Measurements from ENCODE around the gene APPL1.

The APPL1 gene, protein sequence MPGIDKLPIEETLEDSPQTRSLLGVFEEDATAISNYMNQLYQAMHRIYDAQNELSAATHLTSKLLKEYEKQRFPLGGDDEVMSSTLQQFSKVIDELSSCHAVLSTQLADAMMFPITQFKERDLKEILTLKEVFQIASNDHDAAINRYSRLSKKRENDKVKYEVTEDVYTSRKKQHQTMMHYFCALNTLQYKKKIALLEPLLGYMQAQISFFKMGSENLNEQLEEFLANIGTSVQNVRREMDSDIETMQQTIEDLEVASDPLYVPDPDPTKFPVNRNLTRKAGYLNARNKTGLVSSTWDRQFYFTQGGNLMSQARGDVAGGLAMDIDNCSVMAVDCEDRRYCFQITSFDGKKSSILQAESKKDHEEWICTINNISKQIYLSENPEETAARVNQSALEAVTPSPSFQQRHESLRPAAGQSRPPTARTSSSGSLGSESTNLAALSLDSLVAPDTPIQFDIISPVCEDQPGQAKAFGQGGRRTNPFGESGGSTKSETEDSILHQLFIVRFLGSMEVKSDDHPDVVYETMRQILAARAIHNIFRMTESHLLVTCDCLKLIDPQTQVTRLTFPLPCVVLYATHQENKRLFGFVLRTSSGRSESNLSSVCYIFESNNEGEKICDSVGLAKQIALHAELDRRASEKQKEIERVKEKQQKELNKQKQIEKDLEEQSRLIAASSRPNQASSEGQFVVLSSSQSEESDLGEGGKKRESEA

DNA sequence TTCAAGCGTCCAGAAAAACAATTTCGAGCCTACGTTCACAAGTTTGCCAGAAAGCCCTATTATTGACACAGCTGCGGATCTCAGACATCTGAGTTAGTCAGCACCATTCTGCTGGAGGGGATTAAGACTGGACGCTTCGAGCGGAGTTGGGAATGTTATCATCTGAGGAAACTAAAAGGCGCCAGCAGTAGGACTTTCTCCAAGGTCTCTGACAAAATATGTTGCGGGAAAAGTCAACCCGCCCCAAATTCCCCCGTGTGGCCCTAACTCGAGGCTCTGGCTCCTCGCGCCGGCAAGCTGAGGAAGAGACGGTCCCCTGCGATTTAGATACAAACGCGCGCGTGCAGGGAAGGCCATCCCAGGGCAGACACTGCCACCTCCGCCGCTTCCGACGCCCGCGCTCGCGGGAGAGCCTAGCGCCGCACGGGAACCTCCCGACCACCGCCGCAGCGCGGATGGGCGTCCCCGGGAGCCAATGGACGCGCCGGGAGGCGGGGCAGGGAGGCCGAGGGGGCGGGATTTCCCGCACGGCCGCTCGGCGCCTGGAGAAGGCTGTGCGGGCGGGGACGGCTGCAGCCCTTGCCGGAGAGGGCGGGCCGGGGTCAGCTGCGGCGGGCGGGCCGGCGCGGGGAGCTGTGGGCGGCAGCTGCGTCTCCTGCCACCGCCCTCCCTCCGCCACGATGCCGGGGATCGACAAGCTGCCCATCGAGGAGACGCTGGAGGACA, at the start of gene APPL1:
Gene APPL1 (plus strand): TSS at position 526 of the 726 bp plus-strand sequence. CDS start 155 bp downstream, at position 681.
- H3K4me1 Mint-ChIP-seq: peaks cover 17 to 38% of the 10 kb centered on the region in 2 donors
- no peaks in the 10 kb centered on the region for H3K27me3 Mint-ChIP-seq

DNA sequence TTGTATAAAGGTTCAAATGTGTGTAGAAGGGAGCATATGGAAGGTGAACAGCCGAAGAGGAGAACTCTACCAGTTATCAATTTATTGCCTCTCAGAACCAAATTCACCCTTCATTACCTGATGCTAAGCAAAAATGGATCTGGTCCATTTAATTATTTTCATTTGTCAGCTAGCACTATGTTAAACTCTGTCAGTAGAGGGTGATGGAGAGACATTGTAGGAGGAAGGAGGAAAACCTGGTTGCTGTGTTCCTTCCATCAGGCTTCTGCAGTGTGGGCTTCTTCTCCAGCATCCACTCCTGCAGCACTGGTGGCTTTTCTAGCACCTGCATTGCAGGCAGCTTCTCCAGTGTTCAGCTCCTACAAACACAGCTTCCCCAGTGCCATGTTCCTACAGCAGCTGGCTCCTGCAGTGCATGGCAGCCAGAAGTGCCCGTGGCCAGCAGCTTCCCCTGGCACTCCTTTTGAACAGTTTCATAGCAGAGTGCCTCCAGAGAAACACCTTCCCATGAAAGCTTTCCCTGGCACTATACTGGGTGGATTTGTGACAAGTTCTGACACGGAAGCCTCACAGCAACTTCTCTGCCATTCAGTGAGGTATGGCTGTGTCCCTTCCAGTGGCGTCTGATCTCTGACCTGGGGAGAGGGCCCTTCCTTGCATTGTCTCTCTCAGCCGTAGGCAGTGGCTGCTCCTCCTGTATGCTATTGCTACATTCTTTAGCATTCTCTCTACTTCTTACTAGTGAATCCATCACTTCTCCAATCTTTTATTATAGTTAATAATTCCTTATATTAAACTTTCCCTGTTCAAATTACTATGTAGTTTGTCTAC, 47.7 kb upstream of the APPL1 start:
- Mint-ChIP-seq H3K36me3 (no peaks in the 10 kb centered on the region), H3K27ac (no peak overlapping the region), H3K9me3 (no peaks in the 10 kb centered on the region), H3K4me3 (no peak overlapping the region), H3K4me1 (peaks cover 1 to 7% of the 10 kb centered on the region in 2 donors), H3K27me3 (no peaks in the 10 kb centered on the region)
- DNase-seq: no peak
- peak in 1 of 2 donors; percentile 42 for ATAC-seq (replicated peaks)

More for the DNA sequence above, at the start of gene APPL1:
- peak; percentile 92 for DNase-seq
- peak within 1 kb of the TSS; percentile 92 to 94 for H3K4me3 Mint-ChIP-seq
- peak; percentile 93 to 94 for ATAC-seq (replicated peaks)
- H3K9me3 Mint-ChIP-seq: no peaks in the 10 kb centered on the region
- peaks cover 2 to 3% of the 10 kb centered on the region in 2 donors for H3K36me3 Mint-ChIP-seq
- peak within 1 kb of the TSS; percentile 85 for H3K27ac Mint-ChIP-seq

DNA sequence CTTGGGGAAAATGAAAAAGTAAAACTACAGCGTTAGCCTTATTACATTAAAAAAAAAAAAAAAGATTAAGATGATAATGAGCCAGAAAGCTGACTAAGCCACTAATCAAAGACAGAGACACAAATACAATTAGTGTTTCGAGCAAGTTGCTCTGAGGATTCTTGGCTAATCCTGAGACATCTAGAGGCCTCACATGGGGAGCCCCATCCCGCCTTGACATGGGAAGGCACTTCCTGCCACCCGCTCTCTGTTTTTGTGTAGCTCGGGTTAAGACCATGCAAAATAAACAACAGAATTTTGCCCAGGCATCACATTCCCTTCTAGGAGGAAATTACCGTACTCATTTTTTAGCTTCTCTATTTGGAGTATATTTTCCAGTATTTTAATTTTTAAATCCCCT, 43.0 kb upstream of the APPL1 start:
- Mint-ChIP-seq H3K27me3 (no peaks in the 10 kb centered on the region), H3K27ac (no peak overlapping the region), H3K36me3 (no peaks in the 10 kb centered on the region), H3K4me1 (no peaks in the 10 kb centered on the region), H3K4me3 (no peak overlapping the region), H3K9me3 (no peaks in the 10 kb centered on the region)
- ATAC-seq (replicated peaks): no peak
- DNase-seq: no peak

DNA sequence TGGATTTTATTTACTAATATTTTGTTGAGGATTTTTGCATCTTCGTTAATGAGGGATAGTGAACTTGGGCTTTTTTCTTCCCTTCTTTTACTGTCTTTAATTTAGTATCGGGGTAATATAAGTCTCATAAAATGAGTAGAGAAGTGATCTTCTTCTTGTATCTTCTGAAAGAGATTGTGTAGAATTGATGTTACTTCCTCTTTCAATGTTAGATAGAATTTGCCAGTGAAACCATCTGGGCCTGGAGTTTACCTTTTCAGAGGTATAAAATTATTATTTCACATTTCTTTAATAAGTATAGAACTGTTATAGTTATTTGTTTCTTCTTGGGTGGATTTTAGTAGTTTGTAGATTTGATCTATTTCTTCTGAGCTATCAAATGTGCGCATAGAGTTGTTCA, 35.5 kb upstream of the APPL1 start:
- Mint-ChIP-seq H3K4me1 (peaks cover 1 to 9% of the 10 kb centered on the region in 2 donors), H3K4me3 (no peak overlapping the region), H3K27me3 (no peaks in the 10 kb centered on the region), H3K9me3 (no peaks in the 10 kb centered on the region), H3K27ac (no peak overlapping the region), H3K36me3 (no peaks in the 10 kb centered on the region)
- ATAC-seq (replicated peaks): peak; percentile 36 to 56
- DNase-seq: no peak

DNA sequence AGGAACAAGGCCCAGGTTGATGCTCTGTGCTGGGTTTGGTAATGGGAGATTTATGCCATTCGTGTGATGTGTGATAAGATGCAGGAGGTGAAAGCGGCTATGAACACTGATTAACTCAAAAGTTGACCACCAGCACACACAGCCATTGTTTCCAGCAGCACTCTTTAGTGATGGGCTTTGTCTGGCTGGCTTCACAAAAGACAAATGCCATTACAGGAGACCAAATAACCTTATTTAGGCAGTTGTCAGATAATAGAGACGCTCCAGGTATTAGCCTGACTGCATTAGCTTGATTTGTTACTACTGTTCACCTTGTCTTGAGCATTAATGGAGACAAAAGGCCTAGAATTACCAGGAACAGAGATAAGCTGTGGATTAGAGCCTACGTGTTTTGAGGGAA, 32.9 kb upstream of the APPL1 start:
- H3K4me1 Mint-ChIP-seq: peaks cover 1 to 9% of the 10 kb centered on the region in 2 donors
- no peak overlapping the region for H3K27ac Mint-ChIP-seq
- ATAC-seq (replicated peaks): no peak
- no peaks in the 10 kb centered on the region for H3K36me3 Mint-ChIP-seq
- H3K9me3 Mint-ChIP-seq: no peaks in the 10 kb centered on the region
- no peak for DNase-seq
- no peaks in the 10 kb centered on the region for H3K27me3 Mint-ChIP-seq
- H3K4me3 Mint-ChIP-seq: no peak overlapping the region

DNA sequence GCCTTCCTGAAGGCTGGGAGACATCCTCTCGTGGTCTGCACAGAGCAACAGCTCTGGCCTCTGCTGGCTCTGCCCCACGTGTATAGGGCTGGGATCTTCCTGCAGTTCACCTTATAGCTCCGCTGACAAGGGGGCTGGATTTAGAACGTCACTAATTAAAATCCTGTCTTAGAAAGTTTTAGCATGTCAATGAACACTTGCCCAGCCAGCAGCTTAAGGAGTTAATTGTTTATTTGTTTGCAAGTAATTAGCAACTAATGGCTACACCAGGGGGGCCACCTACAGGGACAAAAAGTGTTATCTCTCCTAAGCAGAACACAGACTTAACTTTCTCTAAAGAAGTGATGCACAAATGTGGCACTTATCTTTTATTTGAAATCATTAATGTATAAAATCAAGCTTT, 27.6 kb upstream of the APPL1 start, which contains the start of gene HESX1:
Gene HESX1 (minus strand): TSS at position 84 of the 403 bp plus-strand sequence. CDS start 60 bp downstream, at position 24.
- H3K9me3 Mint-ChIP-seq: no peaks in the 10 kb centered on the region
- H3K4me1 Mint-ChIP-seq: no peaks in the 10 kb centered on the region
- ATAC-seq (replicated peaks) (no peak), DNase-seq (no peak)
- H3K27ac Mint-ChIP-seq: no peak within 1 kb of the TSS
- no peaks in the 10 kb centered on the region for H3K27me3 Mint-ChIP-seq
- H3K4me3 Mint-ChIP-seq: no peak within 1 kb of the TSS
- no peaks in the 10 kb centered on the region for H3K36me3 Mint-ChIP-seq

DNA sequence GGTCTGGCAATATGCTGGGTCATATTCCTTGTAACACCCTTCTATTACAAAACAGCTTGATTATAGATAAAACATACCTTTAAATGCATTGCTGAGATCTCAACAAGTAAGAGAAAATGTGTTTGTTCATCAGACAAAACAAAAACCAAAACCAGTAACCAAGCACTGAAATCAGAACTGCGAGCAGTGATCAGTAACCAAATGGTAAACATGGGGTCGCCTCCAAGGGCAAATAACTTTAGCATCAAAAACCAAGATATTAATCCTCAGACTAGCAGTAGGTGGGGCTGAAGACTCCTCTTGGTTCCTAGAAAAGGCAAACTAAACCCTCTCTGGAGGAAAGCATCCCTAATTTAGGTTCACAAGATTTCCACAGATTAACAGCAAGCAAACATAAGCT, 21.1 kb upstream of the APPL1 start:
- H3K36me3 Mint-ChIP-seq: no peaks in the 10 kb centered on the region
- no peaks in the 10 kb centered on the region for H3K9me3 Mint-ChIP-seq
- H3K4me1 Mint-ChIP-seq: no peaks in the 10 kb centered on the region
- no peaks in the 10 kb centered on the region for H3K27me3 Mint-ChIP-seq
- no peak overlapping the region for H3K4me3 Mint-ChIP-seq
- ATAC-seq (replicated peaks) (no peak), DNase-seq (no peak)
- no peak overlapping the region for H3K27ac Mint-ChIP-seq

DNA sequence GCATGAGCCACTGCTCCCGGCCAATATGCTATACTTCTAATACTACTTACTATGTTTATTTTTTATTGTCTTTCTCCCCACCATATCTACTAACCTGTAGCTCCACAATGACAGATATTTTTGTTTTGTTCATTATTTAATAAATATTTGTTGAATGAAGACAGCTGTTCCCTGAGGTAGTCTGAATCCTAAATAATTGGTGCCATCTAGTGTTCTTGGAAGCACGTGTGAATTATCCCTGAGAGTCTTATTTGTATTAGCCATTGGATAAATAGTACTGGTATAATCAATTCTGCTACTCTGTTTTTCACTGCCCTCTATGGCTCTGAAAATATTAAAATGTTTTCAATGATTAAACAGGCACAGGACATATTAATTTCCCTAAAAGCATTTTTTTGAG, 5.6 kb upstream of the APPL1 start:
- Mint-ChIP-seq H3K27me3 (no peaks in the 10 kb centered on the region), H3K4me3 (no peak overlapping the region), H3K27ac (no peak overlapping the region), H3K4me1 (peaks cover 6 to 17% of the 10 kb centered on the region in 2 donors), H3K36me3 (no peaks in the 10 kb centered on the region), H3K9me3 (no peaks in the 10 kb centered on the region)
- no peak for ATAC-seq (replicated peaks)
- no peak for DNase-seq

DNA sequence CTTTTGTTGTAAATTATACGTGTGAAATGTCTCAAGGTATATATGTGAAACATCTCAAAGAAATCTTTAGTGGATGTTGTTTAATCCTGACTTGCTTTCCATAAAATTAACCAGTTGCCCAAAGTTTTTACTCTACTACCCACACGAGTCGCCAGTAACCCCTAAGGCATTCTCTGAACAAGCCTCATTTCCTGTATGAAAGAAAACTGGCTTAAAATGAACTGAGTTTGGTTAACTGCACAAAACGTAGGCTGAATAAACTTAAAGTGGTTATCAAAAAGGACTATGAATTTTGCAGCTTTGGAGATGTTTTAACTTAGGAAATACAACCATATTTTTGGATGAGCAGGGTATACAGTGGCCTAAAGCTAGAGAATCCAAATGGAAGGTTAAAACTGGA, 2.7 kb upstream of the APPL1 start:
- Mint-ChIP-seq H3K27me3 (no peaks in the 10 kb centered on the region), H3K27ac (no peak overlapping the region), H3K4me1 (peaks cover 17 to 33% of the 10 kb centered on the region in 2 donors), H3K9me3 (no peaks in the 10 kb centered on the region), H3K36me3 (no peaks in the 10 kb centered on the region), H3K4me3 (no peak overlapping the region)
- DNase-seq: no peak
- no peak for ATAC-seq (replicated peaks)

DNA sequence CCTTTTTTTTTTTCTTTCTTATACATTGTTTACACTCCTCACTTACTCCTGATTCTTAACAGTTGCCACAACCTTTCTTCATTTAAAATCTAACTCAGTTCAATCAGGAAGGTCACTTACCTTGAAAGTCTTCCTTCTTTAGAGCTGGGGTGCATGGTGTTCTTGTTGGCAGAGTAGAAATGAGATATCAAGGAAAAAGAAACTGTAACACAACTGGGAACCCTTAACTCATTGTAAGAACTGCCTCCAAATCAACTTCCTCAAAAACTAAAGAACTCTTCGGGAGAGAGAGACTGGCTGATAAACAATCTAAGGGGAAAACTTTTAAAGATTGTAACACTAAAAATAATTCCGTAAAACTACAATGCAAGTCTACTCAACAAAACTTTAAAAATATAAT, 1.4 kb upstream of the APPL1 start:
- Mint-ChIP-seq H3K27me3 (no peaks in the 10 kb centered on the region), H3K4me3 (peak overlapping the region in 1 of 2 donors; percentile 1), H3K9me3 (no peaks in the 10 kb centered on the region), H3K27ac (peak overlapping the region; percentile 62), H3K4me1 (peaks cover 17 to 34% of the 10 kb centered on the region in 2 donors), H3K36me3 (no peaks in the 10 kb centered on the region)
- ATAC-seq (replicated peaks) (no peak), DNase-seq (no peak)

DNA sequence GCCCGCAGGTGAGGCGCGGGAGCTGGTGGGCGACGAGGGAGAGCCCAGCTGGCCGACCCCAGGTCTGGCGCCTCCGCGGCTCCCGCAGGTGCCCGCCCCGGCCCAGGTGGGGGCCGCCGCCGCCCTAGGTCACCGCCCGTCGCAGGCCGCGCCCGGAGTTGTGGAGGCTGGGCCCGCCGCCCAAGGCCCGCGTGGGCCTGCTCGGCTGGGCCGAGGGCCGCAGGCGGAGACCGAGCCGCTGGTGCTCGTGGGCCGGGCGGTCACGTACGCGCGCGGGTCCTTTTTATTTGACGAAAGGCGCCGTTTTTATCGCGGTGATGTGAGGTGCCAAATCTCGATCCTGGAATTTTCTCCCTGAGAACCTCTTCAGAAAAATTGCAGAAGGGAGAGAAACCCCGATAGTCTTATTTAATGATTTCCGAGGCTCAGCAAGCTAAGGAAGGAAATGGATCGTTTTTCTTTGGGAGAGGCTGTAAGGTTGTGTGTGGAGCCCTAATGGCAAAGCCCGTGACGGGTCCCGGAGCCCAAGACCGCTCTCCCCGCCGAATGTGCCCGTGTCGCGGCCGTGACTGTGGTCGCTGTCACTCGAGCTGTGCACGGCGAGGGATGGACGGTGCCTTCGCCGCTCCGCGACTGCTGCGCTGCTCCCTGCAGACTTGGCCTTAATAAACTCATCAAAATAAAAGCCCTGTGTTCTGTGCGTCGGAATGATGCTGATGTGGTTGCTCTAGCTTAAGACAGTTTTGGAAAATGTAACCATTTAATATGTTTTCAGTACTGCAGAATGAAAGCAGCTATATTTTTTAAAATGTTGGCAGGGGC, 612 bp downstream of the APPL1 start:
- peaks cover 3 to 5% of the 10 kb centered on the region in 2 donors for H3K36me3 Mint-ChIP-seq
- ATAC-seq (replicated peaks): peak; percentile 60 to 61
- peaks cover 17 to 42% of the 10 kb centered on the region in 2 donors for H3K4me1 Mint-ChIP-seq
- H3K9me3 Mint-ChIP-seq: no peaks in the 10 kb centered on the region
- peak; percentile 13 for DNase-seq
- peak overlapping the region; percentile 92 to 94 for H3K4me3 Mint-ChIP-seq
- H3K27ac Mint-ChIP-seq: peak overlapping the region; percentile 85
- H3K27me3 Mint-ChIP-seq: no peaks in the 10 kb centered on the region

DNA sequence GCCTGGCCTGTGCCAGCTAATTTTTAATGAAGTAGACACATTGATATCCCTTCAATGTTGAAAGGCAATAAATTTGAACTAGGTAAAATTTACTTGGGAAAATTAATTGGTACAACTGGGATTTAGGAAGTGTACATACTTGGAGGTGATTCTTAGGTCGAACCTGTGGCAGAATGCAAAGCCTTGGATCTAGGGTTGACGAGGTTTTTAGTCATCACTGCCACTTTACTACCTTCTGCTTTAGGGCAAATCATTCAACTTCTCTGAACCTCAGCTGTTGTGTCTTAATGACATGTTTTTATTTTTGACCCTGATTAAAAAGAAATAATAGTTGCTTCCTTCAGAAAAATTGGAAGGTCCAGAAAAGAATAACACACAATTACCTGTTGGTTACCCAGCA, 2.5 kb downstream of the APPL1 start:
- H3K36me3 Mint-ChIP-seq: peaks cover 3 to 5% of the 10 kb centered on the region in 2 donors
- H3K4me1 Mint-ChIP-seq: peaks cover 20 to 51% of the 10 kb centered on the region in 2 donors
- no peak overlapping the region for H3K4me3 Mint-ChIP-seq
- H3K27ac Mint-ChIP-seq: no peak overlapping the region
- H3K27me3 Mint-ChIP-seq: no peaks in the 10 kb centered on the region
- H3K9me3 Mint-ChIP-seq: no peaks in the 10 kb centered on the region
- DNase-seq: no peak
- ATAC-seq (replicated peaks): no peak

DNA sequence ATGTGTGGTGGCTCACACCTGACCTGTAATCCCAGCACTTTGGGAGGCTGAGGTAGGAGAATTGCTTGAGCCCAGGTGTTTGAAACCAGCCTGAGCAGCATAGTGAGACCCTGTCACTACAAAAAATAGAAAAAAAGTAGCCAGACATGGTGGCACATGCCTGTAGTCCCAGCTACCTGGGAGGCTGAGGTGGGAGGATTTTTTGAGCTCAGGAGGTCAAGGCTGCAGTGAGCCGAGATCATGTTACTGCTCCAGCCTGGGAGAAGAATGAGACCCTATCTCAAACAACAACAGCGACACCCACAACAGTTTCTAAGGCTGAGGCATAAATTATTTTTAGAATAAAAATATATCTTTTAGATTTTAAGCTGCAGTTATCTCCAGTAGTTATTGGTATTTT, 6.3 kb downstream of the APPL1 start:
- Mint-ChIP-seq H3K4me3 (no peak overlapping the region), H3K36me3 (peaks cover 12 to 18% of the 10 kb centered on the region in 2 donors), H3K27me3 (no peaks in the 10 kb centered on the region), H3K4me1 (peaks cover 16 to 47% of the 10 kb centered on the region in 2 donors), H3K9me3 (peaks cover 0 to 1% of the 10 kb centered on the region in 2 donors), H3K27ac (no peak overlapping the region)
- DNase-seq (no peak), ATAC-seq (replicated peaks) (no peak)

Measured in stimulated activated naive B cell treated with anti-CD40 and anti-IgM and Interleukin-4, amounts not matched to agents 10 μg/mL and 1 μg/mL and 100 μg/mL, for 72 hours (primary cell).